Adipose tissue (tissue), 3 donors: ENCODE data around the gene DNAJB1. TPM values are rescaled to one million over a fixed set of nuclear protein-coding genes. Genes with fewer than 3 reads are reported as not detected.
A peak's percentile ranks its signal among the peaks of the same experiment; 100 is the strongest.
"Not testable (repeated sequence)": the region's sequence is repeated elsewhere in the genome, so short reads cannot be mapped to it uniquely, and the experiment has no call there.

Experiments used
- H3K27ac ChIP-seq: one replicate; pipeline ENCODE4 v1.5.1; 2013; ENCODE audit warnings: low read depth, low read length
- WGBS, 3 donors: extraction: QIAGEN DNeasy Blood & Tissue Kit; methylation state at CpG; one replicate each; pipeline ENCODE4 v1.1.7; 2013; 5-methylcytosine and 5-hydroxymethylcytosine counted together
- polyA plus RNA-seq, 3 donors: library from polyadenylated mRNA; stranded (reverse); fragments of 200-250 nt; gene quantifications; one replicate each; pipeline ENCODE4 v1.2.3, GENCODE V29; 2013
- donor health status: healthy with polysubstance abuse.
- donor health status: Bipolar disorder and iron deficiency.
- donor health status: healthy.

Gene DNAJB1
- 100 to 1,000 TPM in 2 of 3 donors, 10 to 100 TPM in 1; 31.4 to 285 (median 166) TPM for polyA plus RNA-seq

DNA sequence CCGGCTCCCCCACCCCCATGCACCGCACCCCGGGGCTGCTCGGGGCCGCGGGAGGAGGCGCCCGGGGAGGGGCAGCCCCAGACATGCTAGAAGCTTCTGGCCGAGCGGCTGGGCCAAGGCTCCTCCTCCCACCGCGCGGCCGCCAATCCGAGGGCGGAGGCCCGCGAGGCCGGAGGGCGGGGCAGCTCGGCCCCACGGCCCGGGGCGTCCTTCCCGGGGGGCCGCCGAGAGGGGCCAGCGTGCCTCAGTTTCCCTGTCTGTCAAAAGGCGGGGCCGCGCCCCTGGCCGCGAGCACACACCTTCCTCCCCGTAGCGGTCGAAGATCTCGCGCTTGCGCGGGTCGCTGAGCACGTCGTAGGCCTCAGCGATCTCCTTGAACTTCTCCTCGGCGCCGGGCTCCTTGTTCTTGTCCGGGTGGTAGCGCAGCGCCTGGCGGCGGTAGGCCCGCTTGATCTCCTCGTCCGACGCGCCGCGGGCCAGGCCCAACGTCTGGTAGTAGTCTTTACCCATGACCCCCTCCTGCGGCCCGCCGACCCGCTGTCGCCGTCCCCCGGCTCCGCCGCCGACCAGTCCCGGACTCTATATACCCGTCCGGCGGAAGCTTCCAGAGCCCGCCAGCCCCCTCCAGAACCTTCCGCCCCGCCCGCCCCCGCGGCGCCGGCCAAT, at the start of gene DNAJB1:
TSS of gene DNAJB1 (minus strand) at position 558 of the 666 bp plus-strand sequence. CDS start at position 510, 48 bp downstream.
- WGBS, 3 donors, result 0 to 1% (median 1%) methylated on average over 75 to 82 of the region's 82 CpGs
- peak within 1 kb of the TSS; percentile 99 for H3K27ac ChIP-seq

DNA sequence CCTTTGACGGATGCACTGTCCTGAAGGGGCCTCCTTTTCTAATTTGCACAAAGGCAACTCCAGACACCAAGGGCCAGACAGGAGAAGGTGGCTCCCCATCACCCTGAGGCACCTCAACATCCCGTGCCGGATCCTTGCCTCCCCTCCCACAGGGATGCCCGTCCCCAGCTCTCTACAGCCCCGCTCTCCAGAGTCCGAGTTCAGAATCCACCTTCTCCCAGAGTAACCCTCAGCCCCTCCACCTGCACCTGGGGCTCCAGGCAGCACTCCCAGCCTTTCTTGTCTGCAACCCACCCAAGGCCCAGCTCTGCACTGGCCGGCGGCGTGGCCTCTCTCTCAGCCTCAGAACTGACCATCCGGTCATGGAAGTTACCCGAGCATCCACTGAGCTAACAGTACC, 48.9 kb upstream of the DNAJB1 start:
- WGBS, 3 donors, result 79 to 86% (median 83%) methylated on average over 11 of the region's 11 CpGs
- H3K27ac ChIP-seq, result no peak overlapping the region

DNA sequence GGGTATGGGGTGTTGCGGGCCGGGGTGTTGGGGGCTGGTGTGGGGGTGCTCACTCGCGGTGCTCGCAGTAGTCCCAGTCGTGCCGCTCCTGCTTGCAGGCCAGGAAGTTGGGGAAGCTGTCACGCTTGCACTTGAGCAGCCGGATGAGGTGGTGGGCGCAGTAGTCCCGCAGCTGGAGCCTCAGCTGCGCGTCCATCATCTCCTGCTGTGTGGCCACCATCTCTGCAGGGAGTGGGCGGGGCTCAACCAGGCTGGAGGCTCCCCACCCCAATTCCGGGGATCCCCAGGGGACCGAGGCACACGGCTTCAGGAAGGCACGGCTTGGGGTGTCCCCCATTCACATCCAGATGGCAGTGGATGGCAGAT, 48.5 kb upstream of the DNAJB1 start:
- no peak overlapping the region for H3K27ac ChIP-seq
- 69 to 83% (median 73%) methylated on average over 18 of the region's 18 CpGs for WGBS, 3 donors

DNA sequence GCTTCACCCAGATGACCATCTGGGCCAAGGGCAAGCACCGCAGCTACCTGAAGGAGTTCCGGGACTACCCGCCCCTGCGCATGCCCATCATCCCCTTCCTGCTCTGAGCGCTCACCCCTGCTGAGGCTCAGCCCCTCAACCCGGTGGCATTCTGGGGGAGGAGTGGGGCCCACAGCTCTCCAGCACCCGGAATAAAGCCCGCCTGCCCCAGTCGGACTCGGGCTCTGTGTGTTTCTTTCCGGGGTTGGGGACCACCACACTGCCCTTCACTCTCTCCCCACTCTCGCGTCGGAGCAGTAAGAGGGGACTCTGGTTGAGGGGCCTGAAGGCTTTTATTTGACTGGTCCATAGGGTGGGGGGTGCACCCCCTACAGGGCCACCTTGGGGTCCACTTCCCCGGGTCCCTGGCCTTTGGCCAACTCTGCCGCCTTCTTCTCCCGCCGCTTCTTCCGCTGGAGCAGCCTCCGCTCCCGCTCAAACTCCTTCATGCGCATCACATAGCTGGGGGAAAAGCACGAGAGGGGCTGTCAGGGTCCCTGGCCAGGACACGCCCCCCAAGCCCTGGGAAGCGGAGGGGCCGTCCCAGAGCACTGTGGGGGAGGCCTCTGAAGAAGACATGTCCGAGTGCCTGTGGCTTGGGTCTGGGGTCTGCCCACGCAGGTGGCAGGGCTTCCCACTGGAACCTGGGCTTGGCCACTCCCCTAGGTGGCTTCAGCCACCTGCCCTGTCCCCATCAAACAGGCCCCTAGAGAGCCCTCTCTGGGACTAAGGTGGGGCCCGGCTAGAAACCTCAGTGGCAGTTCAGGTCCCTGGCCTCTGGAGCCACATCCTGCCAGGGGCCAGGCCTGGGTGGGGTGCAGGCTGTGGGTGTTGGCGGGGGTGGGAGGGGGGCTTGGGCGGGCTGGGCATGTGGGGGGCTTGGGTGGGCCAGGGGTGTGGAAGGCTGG, 47.8 kb upstream of the DNAJB1 start:
- H3K27ac ChIP-seq, result no peak overlapping the region
- WGBS, 3 donors, result 85 to 89% (median 87%) methylated on average over 24 to 27 of the region's 31 CpGs

DNA sequence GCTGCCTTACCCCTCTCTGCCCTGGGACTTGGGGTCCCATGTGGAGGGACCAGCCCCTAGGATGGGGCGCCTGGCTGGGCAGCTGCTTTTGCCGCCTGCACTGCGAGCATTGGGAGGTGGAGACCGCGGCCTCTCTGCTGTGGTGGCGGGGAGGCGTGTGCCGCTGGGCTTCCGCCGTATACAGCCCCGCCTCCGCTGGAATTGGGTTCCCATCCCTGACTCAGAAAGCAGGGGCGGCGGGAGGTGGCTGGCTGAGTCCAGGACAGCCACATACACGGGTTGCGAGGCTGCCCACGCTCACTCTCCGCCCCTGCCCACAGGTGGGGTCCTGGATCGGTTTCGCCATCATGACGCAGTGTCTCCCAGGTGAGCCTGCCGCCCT, 47.1 kb upstream of the DNAJB1 start:
- 85 to 91% (median 86%) methylated on average over 12 to 22 of the region's 22 CpGs for WGBS, 3 donors
- no peak overlapping the region for H3K27ac ChIP-seq

DNA sequence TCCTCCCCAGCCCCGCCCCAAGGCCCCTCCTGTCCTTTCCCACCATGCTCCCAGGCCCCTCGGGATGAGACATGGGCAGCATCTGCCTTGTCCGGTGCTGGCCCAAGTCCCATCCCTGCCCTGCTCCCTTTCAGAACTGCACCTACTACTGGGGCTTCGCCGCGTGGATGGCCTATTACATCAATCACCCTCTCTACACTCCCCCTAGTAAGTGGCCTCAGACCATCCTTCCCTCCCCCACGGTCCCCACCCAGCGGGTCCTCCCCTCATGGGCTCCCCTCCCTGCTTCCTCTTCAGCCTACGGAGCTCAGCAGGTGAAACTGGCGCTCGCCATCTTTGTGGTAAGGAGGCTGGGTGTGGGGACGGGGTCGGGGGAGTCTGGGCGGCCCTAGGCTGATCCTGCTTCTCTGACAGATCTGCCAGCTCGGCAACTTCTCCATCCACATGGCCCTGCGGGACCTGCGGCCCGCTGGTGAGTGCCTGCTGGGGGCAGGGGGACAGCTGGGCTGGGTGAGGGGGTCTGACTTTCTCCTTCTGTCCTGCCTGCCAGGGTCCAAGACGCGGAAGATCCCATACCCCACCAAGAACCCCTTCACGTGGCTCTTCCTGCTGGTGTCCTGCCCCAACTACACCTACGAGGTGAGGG, 46.6 kb upstream of the DNAJB1 start:
- WGBS, 3 donors, result 74 to 83% (median 81%) methylated on average over 18 to 22 of the region's 22 CpGs
- not testable (repeated sequence) for H3K27ac ChIP-seq

DNA sequence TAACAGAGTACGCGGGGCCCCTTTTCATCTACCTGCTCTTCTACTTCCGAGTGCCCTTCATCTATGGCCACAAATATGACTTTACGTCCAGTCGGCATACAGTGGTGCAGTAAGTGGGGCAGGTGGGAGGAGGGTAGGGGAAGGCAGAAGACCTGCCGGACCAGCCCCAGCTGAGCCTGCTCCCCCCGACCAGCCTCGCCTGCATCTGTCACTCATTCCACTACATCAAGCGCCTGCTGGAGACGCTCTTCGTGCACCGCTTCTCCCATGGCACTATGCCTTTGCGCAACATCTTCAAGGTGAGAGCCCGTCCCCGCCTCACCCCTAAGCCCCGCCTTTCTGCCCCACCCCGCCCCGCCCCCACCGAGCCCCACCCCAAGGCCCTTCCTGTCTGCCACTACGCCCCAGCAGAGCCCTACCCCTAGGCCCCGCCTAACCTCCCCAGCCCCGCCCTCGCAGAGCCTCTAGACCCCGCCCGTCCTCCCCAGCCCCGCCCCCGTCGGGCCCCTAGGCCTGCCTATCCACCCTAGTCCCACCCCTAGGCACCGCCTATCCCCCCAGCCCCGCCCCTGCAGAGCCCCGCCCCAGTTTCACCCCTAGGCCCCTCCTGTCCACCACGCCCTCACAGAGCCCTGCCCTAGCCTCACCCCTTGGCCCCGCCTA, 45.9 kb upstream of the DNAJB1 start:
- WGBS, 3 donors, result 74 to 84% (median 78%) methylated on average over 20 to 33 of the region's 33 CpGs
- H3K27ac ChIP-seq, result no peak overlapping the region

DNA sequence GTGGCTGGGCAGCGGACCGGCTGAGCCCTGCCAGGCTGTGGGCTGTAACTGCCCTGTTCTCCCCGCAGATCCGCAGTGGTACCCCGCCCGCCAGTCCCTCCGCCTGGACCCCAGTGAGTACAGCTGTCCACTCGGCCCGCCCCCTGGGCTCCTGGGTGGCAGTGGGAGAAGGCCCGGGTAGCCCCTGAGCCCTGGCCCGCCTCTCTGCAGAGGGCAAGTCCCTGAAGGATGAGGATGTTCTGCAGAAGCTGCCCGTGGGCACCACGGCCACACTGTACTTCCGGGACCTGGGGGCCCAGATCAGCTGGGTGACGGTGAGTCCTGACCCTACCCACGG, 45.4 kb upstream of the DNAJB1 start:
- WGBS, 3 donors, result 91 to 95% (median 92%) methylated on average over 10 to 16 of the region's 16 CpGs
- no peak overlapping the region for H3K27ac ChIP-seq

DNA sequence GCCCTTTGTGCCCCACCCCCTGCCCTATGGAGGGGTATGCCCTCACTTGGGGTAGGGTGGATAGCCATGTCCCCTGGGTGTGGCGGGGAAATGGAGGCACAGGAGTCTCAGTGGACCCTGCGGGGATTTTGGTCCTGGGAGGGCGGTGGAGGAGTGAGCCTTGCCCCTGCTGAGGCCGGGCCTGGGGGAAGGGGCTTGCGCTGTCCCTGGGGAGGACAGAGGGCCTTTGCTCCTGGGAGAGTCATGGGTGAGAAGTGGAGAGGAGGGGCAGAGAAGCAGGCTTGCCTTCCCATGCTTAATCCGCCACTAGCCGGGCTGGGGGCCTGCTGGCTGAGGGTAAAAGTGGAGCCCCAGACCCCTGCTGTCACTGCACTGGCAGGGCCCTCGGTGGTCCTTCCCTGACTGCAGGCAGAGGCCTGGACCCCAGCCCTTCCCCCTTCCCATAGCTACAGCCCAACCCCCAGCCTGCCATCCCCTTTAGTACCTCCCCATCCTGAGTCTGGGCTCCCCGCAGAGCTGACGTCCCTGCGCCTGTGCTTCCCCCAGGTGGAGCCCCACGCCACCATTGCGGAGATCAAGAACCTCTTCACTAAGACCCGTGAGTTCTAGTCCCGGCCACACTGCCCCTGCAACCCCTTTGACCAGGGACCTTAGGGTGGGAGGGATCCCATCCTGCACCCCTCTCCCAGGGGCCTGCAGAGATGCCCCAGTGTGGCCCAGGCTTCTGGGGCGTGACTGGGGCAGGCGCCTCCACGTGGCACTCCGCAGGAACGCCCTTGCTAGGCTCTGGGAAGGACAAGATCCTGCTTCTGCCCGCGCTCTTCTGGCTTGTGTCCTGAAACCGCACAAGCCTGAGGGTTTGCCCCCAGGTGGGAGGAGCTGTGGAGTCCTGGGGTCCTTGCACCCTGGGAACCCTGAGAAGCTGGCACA, 44.7 kb upstream of the DNAJB1 start:
- no peak overlapping the region for H3K27ac ChIP-seq
- WGBS, 3 donors, result 85 to 89% (median 87%) methylated on average over 23 of the region's 23 CpGs

DNA sequence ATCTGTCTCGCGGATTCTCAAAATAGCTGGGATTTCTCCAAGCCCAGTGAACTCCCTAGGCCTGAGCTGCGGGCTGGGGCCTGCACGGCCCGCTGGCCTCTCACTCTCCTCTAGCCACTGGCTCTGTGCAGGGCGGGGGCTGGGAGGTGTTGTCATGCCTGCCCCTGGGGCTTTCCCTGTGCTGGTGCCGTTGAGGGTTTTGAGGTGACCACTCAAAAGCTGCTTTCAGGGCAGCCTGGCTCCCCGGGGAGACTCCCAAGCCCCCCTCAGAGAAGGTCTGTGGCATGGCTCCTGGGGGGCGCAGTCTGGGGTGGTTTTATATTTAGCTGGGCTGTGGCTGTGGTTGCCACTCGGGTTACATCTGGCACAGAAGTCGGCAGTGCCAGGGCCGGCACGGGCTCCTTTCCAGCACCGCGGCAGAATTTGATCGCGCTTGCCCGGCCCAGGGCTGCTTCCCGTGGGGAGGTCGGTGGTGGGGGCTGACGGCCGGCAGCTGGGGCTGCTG, 43.7 kb upstream of the DNAJB1 start:
- H3K27ac ChIP-seq, result no peak overlapping the region
- WGBS, 3 donors, result 47 to 67% (median 48%) methylated on average over 22 of the region's 22 CpGs

DNA sequence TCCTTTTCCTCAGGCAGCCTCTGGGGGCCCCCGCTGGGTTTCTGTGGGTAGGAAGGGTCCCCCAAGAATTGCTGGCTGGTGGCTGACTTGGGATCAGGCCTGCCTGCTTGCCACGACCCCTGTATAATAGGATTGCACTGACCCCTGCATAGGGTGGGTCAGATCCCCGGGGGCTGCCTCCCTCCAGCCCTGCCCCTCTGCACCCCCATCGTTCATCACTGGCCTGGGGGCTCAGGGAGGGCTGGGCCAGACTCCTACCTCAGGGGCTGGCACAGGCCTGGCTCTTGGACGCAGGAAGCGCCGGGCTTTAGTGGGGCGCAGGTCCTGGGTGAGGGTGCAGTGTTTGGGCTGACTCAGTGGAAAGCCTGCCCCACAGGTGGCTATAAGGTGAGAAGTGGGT, 43.1 kb upstream of the DNAJB1 start:
- no peak overlapping the region for H3K27ac ChIP-seq
- 71 to 88% (median 72%) methylated on average over 8 of the region's 8 CpGs for WGBS, 3 donors

DNA sequence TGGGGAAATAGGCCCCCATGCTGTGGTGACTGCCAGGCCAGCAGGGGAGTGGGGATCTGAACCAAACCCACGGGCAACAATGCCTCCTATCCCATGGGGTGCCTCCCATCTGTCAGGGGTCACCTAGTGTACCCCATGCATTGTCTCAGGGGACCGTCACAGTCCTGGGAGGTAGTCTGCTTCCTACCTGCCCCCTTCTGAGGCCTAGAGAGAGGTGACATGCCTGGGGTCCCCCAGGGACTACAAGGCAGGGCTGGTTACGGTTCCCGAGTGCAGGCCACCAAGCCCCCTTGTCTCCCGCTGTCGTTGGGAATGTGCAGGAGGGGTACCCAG, 42.5 kb upstream of the DNAJB1 start:
- 55 to 79% (median 77%) methylated on average over 6 of the region's 6 CpGs for WGBS, 3 donors
- H3K27ac ChIP-seq, result no peak overlapping the region

DNA sequence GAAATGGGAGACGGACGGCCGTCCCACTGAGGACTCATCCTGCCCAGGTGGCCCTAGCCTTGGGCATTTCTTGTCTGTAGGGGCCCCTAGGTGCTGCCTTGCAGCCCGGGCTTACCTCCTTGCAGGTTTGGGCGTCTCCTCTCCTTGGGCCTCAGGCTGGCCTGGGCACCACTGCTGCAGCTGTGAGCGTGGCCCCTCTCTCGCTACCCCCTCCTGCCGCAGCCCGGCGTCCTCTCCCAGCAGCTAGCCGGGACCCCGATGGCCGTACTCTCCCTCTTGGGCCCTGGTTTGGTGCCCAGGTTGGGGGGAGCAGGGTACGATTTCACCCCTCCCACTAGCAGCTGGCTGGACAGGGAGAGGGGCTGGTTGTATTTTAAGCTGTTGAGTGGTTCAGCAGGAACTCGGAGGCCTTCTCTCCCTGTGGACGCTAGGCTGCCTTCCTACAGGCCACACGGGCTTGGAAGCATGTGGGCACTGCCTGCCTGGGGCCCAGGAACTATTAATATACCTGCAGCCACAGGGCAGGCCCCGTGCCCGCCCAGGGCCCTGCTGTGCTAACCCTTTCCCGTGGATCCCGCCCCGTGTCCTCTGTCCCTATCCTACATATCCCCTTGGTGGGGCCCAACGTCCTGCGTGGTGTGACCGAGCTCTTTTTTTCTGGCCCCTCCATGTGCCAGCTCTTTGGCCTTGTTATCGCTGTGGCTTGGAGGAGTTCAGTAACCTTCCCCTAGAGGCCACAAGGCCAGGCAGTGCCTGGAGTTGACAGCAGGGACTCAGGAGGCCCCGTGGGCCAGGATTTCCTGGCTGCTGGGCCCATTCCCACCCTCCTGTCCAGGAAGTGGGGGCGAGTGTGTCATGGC, 41.9 kb upstream of the DNAJB1 start:
- 59 to 66% (median 63%) methylated on average over 28 of the region's 28 CpGs for WGBS, 3 donors
- no peak overlapping the region for H3K27ac ChIP-seq

DNA sequence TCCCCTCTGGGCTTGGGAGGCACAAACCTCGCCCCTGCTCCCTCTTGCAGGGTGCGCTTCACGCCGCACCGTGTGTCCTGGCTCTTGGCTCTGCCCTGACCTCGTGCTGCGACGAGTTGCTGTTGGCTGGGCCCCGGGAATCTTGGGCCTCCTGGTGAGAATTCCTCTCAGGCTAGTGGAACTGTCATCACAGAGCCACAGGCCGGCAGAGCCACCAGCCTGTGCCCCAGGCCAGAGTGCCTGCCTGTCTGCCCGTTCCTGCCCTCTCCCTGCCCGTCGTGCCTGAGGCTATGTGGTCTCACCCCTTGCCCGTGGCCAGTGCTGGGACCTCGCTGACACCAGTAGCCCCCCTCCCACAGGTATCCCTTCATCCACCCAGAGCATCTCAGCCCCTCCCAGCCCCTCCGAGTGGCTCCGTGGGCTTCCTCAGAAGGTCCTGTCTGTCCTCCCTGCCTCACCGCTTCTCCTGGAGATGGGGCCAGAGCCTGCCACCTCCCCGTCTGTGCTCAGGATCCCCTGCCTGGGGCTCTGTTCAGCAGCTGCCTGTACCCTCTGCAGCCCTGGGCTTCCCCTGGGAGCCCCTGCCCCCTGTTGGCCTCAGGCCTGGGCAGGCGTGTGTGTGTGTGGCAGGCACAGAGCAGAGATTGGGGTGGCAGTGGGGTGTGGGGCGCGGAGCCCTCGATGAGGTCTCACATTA, 40.3 kb upstream of the DNAJB1 start:
- 83 to 87% (median 84%) methylated on average over 23 of the region's 23 CpGs for WGBS, 3 donors

DNA sequence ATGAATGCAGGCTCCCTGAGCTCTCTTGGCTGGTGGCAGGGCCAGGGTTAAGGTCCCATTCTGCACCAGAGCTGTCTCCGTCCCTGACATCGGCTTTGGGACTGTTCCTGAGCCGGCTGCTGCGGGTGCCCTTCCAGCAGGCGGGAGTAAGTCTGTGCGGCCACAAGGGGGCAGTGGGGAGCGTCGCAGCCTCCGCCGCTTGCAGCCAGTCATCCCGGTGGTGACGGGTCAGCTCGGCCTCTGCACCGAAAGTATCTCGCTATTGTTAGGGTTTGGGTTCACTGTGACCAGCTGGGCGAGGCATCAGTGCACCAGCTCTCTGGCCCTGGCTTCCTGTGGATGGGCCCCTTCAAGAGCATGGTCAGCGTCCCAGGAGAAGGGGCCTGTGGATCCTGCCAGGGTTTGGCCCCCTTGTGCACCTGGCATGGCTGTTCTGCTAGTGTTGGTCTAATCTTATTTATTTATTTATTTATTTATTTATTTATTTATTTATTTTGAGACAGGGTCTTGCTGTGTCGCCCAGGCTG, 38.5 kb upstream of the DNAJB1 start:
- H3K27ac ChIP-seq, result no peak overlapping the region
- 9 to 10% (median 9%) methylated on average over 18 of the region's 18 CpGs for WGBS, 3 donors

More for the DNA sequence above, 40.3 kb upstream of the DNAJB1 start:
- H3K27ac ChIP-seq, result no peak overlapping the region
